B cell (primary cell): ENCODE results near the gene RPF1. TPM values are rescaled to one million over a fixed set of nuclear protein-coding genes. Genes with fewer than 3 reads are reported as not detected.

Experiments
- ATAC-seq: fragments of 200-7000 bp; cut with Tn5 transposase; one replicate; pipeline ENCODE4 v1.10.0; 2021; ENCODE audit warnings: low read depth, mild to moderate bottlenecking, moderate number of reproducible peaks, moderate library complexity
- CTCF ChIA-PET: fragments of 350-600 bp; sonication (Branson Sonifier 250); formaldehyde crosslinking; loops from one replicate; lab custom pipeline; 2021; ENCODE audit warnings: antibody characterized with exemption, inconsistent platforms; lab: Charles Lee
- POLR2A ChIA-PET: fragments of 350-600 bp; sonication (Branson Sonifier 250); formaldehyde crosslinking; loops from one replicate; lab custom pipeline; 2021; ENCODE audit warnings: antibody characterized with exemption; lab: Charles Lee
- DNase-seq: peaks from one replicate; pipeline ENCODE4 v3.0.0; 2013
- H2AFZ ChIP-seq: 2 replicates; pipeline ENCODE4 v1.6.1; 2012; ENCODE audit warnings: mild to moderate bottlenecking, low read depth, low read length; ENCODE audit not compliant: insufficient read depth, poor library complexity, severe bottlenecking
- H3K27ac ChIP-seq, 2 donors: 1 replicate in 1 of 2; 2 replicates in 1 of 2; pipeline ENCODE4 v1.5.1; 2012 to 2013; ENCODE audit warnings: low read length in 2 of 2, mild to moderate bottlenecking in 2 of 2, moderate library complexity in 1 of 2
- H3K27me3 ChIP-seq, 4 experiments: fragments of 200-600 bp in 1 of 4; sonication (generic) in 1 of 4; replicated peaks in 1 of 4; 1 replicate in 2 of 4; 2 replicates in 2 of 4; pipeline versions ENCODE4 v1.6.1 to v1.7.0; 2013 to 2016; ENCODE audit warnings: low read length in 3 of 4, mild to moderate bottlenecking in 2 of 4, mixed read lengths in 1 of 4, moderate library complexity in 1 of 4; ENCODE audit not compliant: insufficient read depth in 4 of 4, control insufficient read depth in 3 of 4; ENCODE audit errors: control extremely low read depth in 1 of 4
- H3K36me3 ChIP-seq, 2 experiments: replicated peaks in 1 of 2; 1 replicate in 1 of 2; 2 replicates in 1 of 2; pipeline versions ENCODE4 v1.6.1 to v1.7.1; 2013; ENCODE audit warnings: low read length in 1 of 2; ENCODE audit not compliant: insufficient read depth in 2 of 2, control insufficient read depth in 1 of 2; ENCODE audit errors: control extremely low read depth in 1 of 2, extremely low read depth in 1 of 2
- H3K4me1 ChIP-seq, 2 donors: fragments of 200-600 bp in 1 of 2; sonication (generic) in 1 of 2; 1 replicate in 1 of 2; 2 replicates in 1 of 2; pipeline versions ENCODE4 v1.5.1 to v1.6.1; 2013 to 2017; ENCODE audit warnings: low read length in 2 of 2; ENCODE audit not compliant: control insufficient read depth in 2 of 2, insufficient read depth in 2 of 2
- H3K4me2 ChIP-seq: replicated peaks from 2 replicates; pipeline ENCODE3; 2012; ENCODE audit warnings: mild to moderate bottlenecking, low read depth, low read length; ENCODE audit not compliant: poor library complexity, severe bottlenecking
- H3K4me3 ChIP-seq, 5 experiments: fragments of 200-600 bp in 1 of 5; sonication (generic) in 1 of 5; 1 replicate in 3 of 5; 2 replicates in 2 of 5; pipeline versions ENCODE4 v1.5.1 to v1.7.0; 2011 to 2016; ENCODE audit warnings: low read length in 4 of 5, mild to moderate bottlenecking in 4 of 5, low read depth in 2 of 5, control low read depth in 1 of 5, moderate library complexity in 1 of 5; ENCODE audit not compliant: insufficient read depth in 1 of 5; ENCODE audit errors: control extremely low read depth in 1 of 5, extremely low read depth in 1 of 5
- H3K79me2 ChIP-seq: fragments of 200-600 bp; sonication (generic); one replicate; pipeline ENCODE4 v1.6.0; 2016; ENCODE audit warnings: low read length; ENCODE audit not compliant: control insufficient read depth, insufficient read depth
- H3K9ac ChIP-seq: fragments of 200-600 bp; sonication (generic); 2 replicates; pipeline ENCODE4 v1.6.1; 2017; ENCODE audit warnings: mild to moderate bottlenecking, low read length, moderate library complexity
- H3K9me3 ChIP-seq, 3 donors: one replicate each; pipeline versions ENCODE4 v1.6.1 to v1.7.1; 2013; ENCODE audit warnings: low read length in 2 of 3; ENCODE audit not compliant: control insufficient read depth in 2 of 3, insufficient read depth in 1 of 3; ENCODE audit errors: control extremely low read depth in 1 of 3
- H4K20me1 ChIP-seq: 2 replicates; pipeline ENCODE4 v1.6.0; 2012; ENCODE audit warnings: mild to moderate bottlenecking, low read length; ENCODE audit not compliant: insufficient read depth, control insufficient read depth, poor library complexity, severe bottlenecking
- H3K27ac Mint-ChIP-seq: one replicate; pipeline ENCODE4 v1.8.0; 2021; ENCODE audit warnings: mixed read lengths
- H3K27me3 Mint-ChIP-seq: one replicate; pipeline ENCODE4 v1.8.0; 2021; ENCODE audit warnings: mixed read lengths
- H3K4me1 Mint-ChIP-seq: one replicate; pipeline ENCODE4 v1.8.0; 2021; ENCODE audit warnings: mixed read lengths
- H3K4me3 Mint-ChIP-seq: one replicate; pipeline ENCODE4 v1.8.0; 2021; ENCODE audit warnings: mixed read lengths
- H3K9me3 Mint-ChIP-seq: one replicate; pipeline ENCODE4 v1.8.0; 2022; ENCODE audit warnings: mixed read lengths; ENCODE audit not compliant: insufficient read depth
- CTCF ChIP-seq: fragments of 200-600 bp; IDR thresholded peaks from one replicate; pipeline ENCODE4 v1.8.0; 2022; ENCODE audit warnings: antibody characterized with exemption, mild to moderate bottlenecking
- EZH2 ChIP-seq: IDR thresholded peaks from 2 replicates; pipeline ENCODE4 v1.6.1; 2012; ENCODE audit warnings: borderline replicate concordance, low read depth, mild to moderate bottlenecking, moderate library complexity, low read length; ENCODE audit not compliant: insufficient read depth, poor library complexity, severe bottlenecking
- WGBS: methylation state at CpG from one replicate; pipeline ENCODE4 v1.1.5; 2013; ENCODE audit warnings: missing lambda C conversion rate; ENCODE audit not compliant: insufficient coverage; 5-methylcytosine and 5-hydroxymethylcytosine counted together
- intact Hi-C: fragments of 100-400 bp; cut with micrococcal nuclease; formaldehyde crosslinking; loops from one replicate; pipeline ENCODE4 v1.10.0; 2022
- polyA plus RNA-seq: library from polyadenylated mRNA; depleted of rRNA; stranded (reverse); fragments of >200 nt; gene quantifications from 2 replicates; pipeline ENCODE4 v1.2.3, GENCODE V29; 2012
- total RNA-seq, 2 donors: library from RNA; stranded (reverse); fragments of 120-200 nt in 1 of 2; gene quantifications; 1 replicate in 1 of 2; 2 replicates in 1 of 2; pipeline versions ENCODE4 v1.2.3 to v1.2.4, GENCODE V29; 2013 to 2022

RPF1 gene
- total and polyA plus RNA-seq, 2 donors (not counting 1 experiment from before 2014, with no cell fraction given) = 15.5 to 38.8 TPM

- no peak overlapping the region for H3K27ac Mint-ChIP-seq
- Histone ChIP-seq H3K9ac (no peak overlapping the region), H3K36me3 (no peaks in the 10 kb centered on the region), H3K27me3 (peaks cover 0 to 8% (median 1%) of the 10 kb centered on the region in 4 experiments), H3K4me1 (no peaks in the 10 kb centered on the region), H2AFZ (no peak overlapping the region), H3K4me2 (no peak overlapping the region), H3K4me3 (no peak overlapping the region), H3K79me2 (no peaks in the 10 kb centered on the region), H3K27ac (no peak overlapping the region), H4K20me1 (no peaks in the 10 kb centered on the region), H3K9me3 (no peaks in the 10 kb centered on the region)
- POLR2A ChIA-PET = no interaction called here
- TF ChIP-seq CTCF = no peak
- no peak for TF ChIP-seq EZH2
- CTCF ChIA-PET = no interaction called here
- intact Hi-C loops = no loop called here
- H3K4me3 Mint-ChIP-seq = no peak overlapping the region
- no peaks in the 10 kb centered on the region for H3K9me3 Mint-ChIP-seq
- no CpG with 5 or more reads among the region's 2 CpGs for WGBS
- no peak for DNase-seq
- peaks cover 28% of the 10 kb centered on the region for H3K27me3 Mint-ChIP-seq
- ATAC-seq = no peak
- H3K4me1 Mint-ChIP-seq = no peaks in the 10 kb centered on the region
Observed at GRCh38 chr1:84450910-84451309, 28.2 kb upstream of the RPF1 start.

DNA sequence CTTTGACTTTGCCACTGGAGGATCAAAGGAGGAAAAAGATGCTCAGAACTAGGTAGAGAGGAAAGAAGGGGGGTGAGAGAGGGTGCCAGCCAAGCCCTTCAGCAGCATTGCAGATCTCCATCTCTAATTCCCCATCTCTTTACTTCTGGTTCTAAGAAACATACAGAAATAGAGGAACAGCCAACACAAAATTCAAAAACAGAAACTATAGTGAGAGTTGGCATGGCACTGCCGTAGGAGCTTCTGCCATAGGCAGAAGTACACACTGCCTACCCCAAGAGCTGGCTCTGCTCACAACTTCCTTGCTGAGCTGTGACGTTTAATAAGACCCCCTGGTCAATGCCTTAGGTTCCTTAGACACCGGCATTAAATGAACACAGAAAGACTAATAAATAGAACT is 26.6 kb upstream of the RPF1 start:
- no peak overlapping the region for H3K27ac ChIP-seq
- no peaks in the 10 kb centered on the region for H3K79me2 ChIP-seq
- ATAC-seq = no peak
- Mint-ChIP-seq H3K4me3 (no peak overlapping the region), H3K27ac (no peak overlapping the region), H3K27me3 (peaks cover 30% of the 10 kb centered on the region), H3K9me3 (no peaks in the 10 kb centered on the region), H3K4me1 (no peaks in the 10 kb centered on the region)
- intact Hi-C loops = no loop called here
- H2AFZ ChIP-seq = no peak overlapping the region
- CTCF ChIA-PET = no interaction called here
- H3K27me3 ChIP-seq = peaks cover 0 to 8% (median 1%) of the 10 kb centered on the region in 4 experiments
- H3K36me3 ChIP-seq = no peaks in the 10 kb centered on the region
- H3K9ac ChIP-seq = no peak overlapping the region
- H3K9me3 ChIP-seq = no peaks in the 10 kb centered on the region
- POLR2A ChIA-PET = no interaction called here
- DNase-seq = no peak
- no peak overlapping the region for H3K4me3 ChIP-seq
- H3K4me2 ChIP-seq = no peak overlapping the region
- no peak for TF ChIP-seq EZH2
- TF ChIP-seq CTCF = no peak
- H4K20me1 ChIP-seq = no peaks in the 10 kb centered on the region
- no CpG with 5 or more reads among the region's 3 CpGs for whole genome bisulfite sequencing
- H3K4me1 ChIP-seq = no peaks in the 10 kb centered on the region
